Measurements from ENCODE around the gene OTUD5. TPM values are rescaled to one million over a fixed set of nuclear protein-coding genes. Genes with fewer than 3 reads are reported as not detected.

The OTUD5 gene
- total RNA-seq, 1 experiment from 2014 or later, result 41.4 TPM

- Histone ChIP-seq H3K4me2 (ENCODE audit: low read length) (no peak overlapping the region), H3K9me2 (replicated peaks; ENCODE audit: low read length) (no peaks in the 10 kb centered on the region), H3F3A (ENCODE audit: low read length, unreplicated experiment) (no peaks in the 10 kb centered on the region), H2AFZ (ENCODE audit: low read length) (no peak overlapping the region), H3K9me3 (ENCODE audit: low read length) (no peaks in the 10 kb centered on the region), H3K79me2 (ENCODE audit: low read length) (no peaks in the 10 kb centered on the region; the same call in 1 of the 2 replicates), H3K4me3 (ENCODE audit: low read length) (no peak overlapping the region), H3K36me3 (ENCODE audit: low read depth, low read length) (peaks cover 25% of the 10 kb centered on the region), H3K27ac (ENCODE audit: low read length) (no peak overlapping the region), H3K4me1 (ENCODE audit: insufficient read depth, low read length) (no peaks in the 10 kb centered on the region), H3K27me3 (ENCODE audit: low read length) (no peaks in the 10 kb centered on the region), H4K20me1 (ENCODE audit: low read length) (no peaks in the 10 kb centered on the region), H3K9ac (ENCODE audit: low read length) (no peak overlapping the region)
- BruUV-seq (replicated peaks), result no TSS peak
- intact Hi-C loops (cut with micrococcal nuclease), result no loop called here
- DNase-seq, result no peak
- ChIA-PET CTCF (no interaction called here), POLR2A (ENCODE audit: unreplicated experiment) (no interaction called here)
- TF ChIP-seq, protein P1, sequence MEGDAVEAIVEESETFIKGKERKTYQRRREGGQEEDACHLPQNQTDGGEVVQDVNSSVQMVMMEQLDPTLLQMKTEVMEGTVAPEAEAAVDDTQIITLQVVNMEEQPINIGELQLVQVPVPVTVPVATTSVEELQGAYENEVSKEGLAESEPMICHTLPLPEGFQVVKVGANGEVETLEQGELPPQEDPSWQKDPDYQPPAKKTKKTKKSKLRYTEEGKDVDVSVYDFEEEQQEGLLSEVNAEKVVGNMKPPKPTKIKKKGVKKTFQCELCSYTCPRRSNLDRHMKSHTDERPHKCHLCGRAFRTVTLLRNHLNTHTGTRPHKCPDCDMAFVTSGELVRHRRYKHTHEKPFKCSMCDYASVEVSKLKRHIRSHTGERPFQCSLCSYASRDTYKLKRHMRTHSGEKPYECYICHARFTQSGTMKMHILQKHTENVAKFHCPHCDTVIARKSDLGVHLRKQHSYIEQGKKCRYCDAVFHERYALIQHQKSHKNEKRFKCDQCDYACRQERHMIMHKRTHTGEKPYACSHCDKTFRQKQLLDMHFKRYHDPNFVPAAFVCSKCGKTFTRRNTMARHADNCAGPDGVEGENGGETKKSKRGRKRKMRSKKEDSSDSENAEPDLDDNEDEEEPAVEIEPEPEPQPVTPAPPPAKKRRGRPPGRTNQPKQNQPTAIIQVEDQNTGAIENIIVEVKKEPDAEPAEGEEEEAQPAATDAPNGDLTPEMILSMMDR (conservative IDR thresholded peaks at IDR 0.05; ENCODE audit: low read depth, low read length), result no peak
- TF ChIP-seq EZH2phosphoT487 (IDR thresholded peaks at IDR 0.05; ENCODE audit: borderline replicate concordance, low read length), result no peak
- no peak for ATAC-seq
Observed at GRCh38 chrX:48934581-48935300, 22.7 kb downstream of the OTUD5 start.

- H4K20me1 ChIP-seq (ENCODE audit: low read length), result no peaks in the 10 kb centered on the region
- H3K9ac ChIP-seq (ENCODE audit: low read length), result no peak overlapping the region
- ATAC-seq, result no peak
- no peaks in the 10 kb centered on the region for H3K9me2 ChIP-seq (replicated peaks; ENCODE audit: low read length)
- H3K9me3 ChIP-seq (ENCODE audit: low read length), result no peaks in the 10 kb centered on the region
- H3K27me3 ChIP-seq (ENCODE audit: low read length), result no peaks in the 10 kb centered on the region
- H3K27ac ChIP-seq (ENCODE audit: low read length), result no peak overlapping the region
- CTCF ChIA-PET, result interaction anchor here (0.6 kb wide), 1 partner anchor 67 kb away, joined by 3 read pairs; no protein-coding TSS in a partner anchor
- no peaks in the 10 kb centered on the region for H3F3A ChIP-seq (ENCODE audit: low read length, unreplicated experiment)
- H3K36me3 ChIP-seq (ENCODE audit: low read depth, low read length), result peaks cover 25% of the 10 kb centered on the region
- TF ChIP-seq, protein P1 (conservative IDR thresholded peaks at IDR 0.05; ENCODE audit: low read depth, low read length), result no peak
- TF ChIP-seq EZH2 (IDR thresholded peaks at IDR 0.05; ENCODE audit: low read length, unreplicated experiment) (no peak), EZH2phosphoT487 (IDR thresholded peaks at IDR 0.05; ENCODE audit: borderline replicate concordance, low read length) (no peak)
- no peak overlapping the region for H3K4me3 ChIP-seq (ENCODE audit: low read length)
- DNase-seq, result no peak
- no peak overlapping the region for H2AFZ ChIP-seq (ENCODE audit: low read length)
- H3K4me1 ChIP-seq (ENCODE audit: insufficient read depth, low read length), result no peaks in the 10 kb centered on the region
- POLR2A ChIA-PET (ENCODE audit: unreplicated experiment), result no interaction called here
- BruUV-seq (replicated peaks), result no TSS peak
- H3K79me2 ChIP-seq (ENCODE audit: low read length), result no peaks in the 10 kb centered on the region; the same call in 1 of the 2 replicates
- H3K4me2 ChIP-seq (ENCODE audit: low read length), result no peak overlapping the region
- intact Hi-C loops (cut with micrococcal nuclease), result no loop called here
Observed at GRCh38 chrX:48933757-48934156, 23.6 kb downstream of the OTUD5 start.

GRCh38 chrX:48927736-48928382, 29.5 kb downstream of the OTUD5 start:
- no peaks in the 10 kb centered on the region for H3K4me1 ChIP-seq (ENCODE audit: insufficient read depth, low read length)
- H3K9ac ChIP-seq (ENCODE audit: low read length), result no peak overlapping the region
- H2AFZ ChIP-seq (ENCODE audit: low read length), result no peak overlapping the region
- no peaks in the 10 kb centered on the region for H3F3A ChIP-seq (ENCODE audit: low read length, unreplicated experiment)
- no peaks in the 10 kb centered on the region for H3K79me2 ChIP-seq (ENCODE audit: low read length)
- no peak for DNase-seq
- no TSS peak for BruUV-seq (replicated peaks)
- TF ChIP-seq EZH2phosphoT487 (IDR thresholded peaks at IDR 0.05; ENCODE audit: borderline replicate concordance, low read length) (no peak), EZH2 (IDR thresholded peaks at IDR 0.05; ENCODE audit: low read length, unreplicated experiment) (no peak)
- TF ChIP-seq, protein P1 (conservative IDR thresholded peaks at IDR 0.05; ENCODE audit: low read depth, low read length), result no peak
- no peaks in the 10 kb centered on the region for H3K9me2 ChIP-seq (replicated peaks; ENCODE audit: low read length)
- CTCF ChIA-PET, result no interaction called here
- H3K27ac ChIP-seq (ENCODE audit: low read length), result no peak overlapping the region
- H4K20me1 ChIP-seq (ENCODE audit: low read length), result no peaks in the 10 kb centered on the region
- no peaks in the 10 kb centered on the region for H3K9me3 ChIP-seq (ENCODE audit: low read length)
- H3K36me3 ChIP-seq (ENCODE audit: low read depth, low read length), result peaks cover 14% of the 10 kb centered on the region
- no peaks in the 10 kb centered on the region for H3K27me3 ChIP-seq (ENCODE audit: low read length)
- POLR2A ChIA-PET (ENCODE audit: unreplicated experiment), result no interaction called here
- no peak overlapping the region for H3K4me3 ChIP-seq (ENCODE audit: low read length)
- intact Hi-C loops (cut with micrococcal nuclease), result no loop called here
- ATAC-seq, result no peak
- H3K4me2 ChIP-seq (ENCODE audit: low read length), result no peak overlapping the region

Measured in PC-3 (cell line).